Stomach smooth muscle (tissue), 2 donors: ENCODE measurements around the gene ZNF568.

Experiments used
- H3K27ac ChIP-seq: one replicate; pipeline ENCODE4 v1.7.0; 2013; ENCODE audit warnings: mild to moderate bottlenecking, low read length, inconsistent platforms
- H3K27me3 ChIP-seq, 2 donors: one replicate each; pipeline ENCODE4 v1.7.0; 2013; ENCODE audit warnings: low read length in 2 of 2; ENCODE audit not compliant: insufficient read depth in 2 of 2, control insufficient read depth in 1 of 2
- H3K36me3 ChIP-seq, 2 donors: one replicate each; pipeline ENCODE4 v1.7.0; 2013; ENCODE audit warnings: low read length in 2 of 2; ENCODE audit not compliant: control insufficient read depth in 2 of 2, insufficient read depth in 2 of 2
- H3K4me1 ChIP-seq: one replicate; pipeline ENCODE4 v1.7.0; 2013; ENCODE audit warnings: low read length; ENCODE audit not compliant: control insufficient read depth, insufficient read depth
- H3K4me3 ChIP-seq, 2 donors: one replicate each; pipeline ENCODE4 v1.7.0; 2013; ENCODE audit warnings: low read length in 2 of 2
- H3K9ac ChIP-seq, 2 donors: one replicate each; pipeline ENCODE4 v1.7.0; 2013; ENCODE audit warnings: low read length in 2 of 2, mild to moderate bottlenecking in 1 of 2
- H3K9me3 ChIP-seq, 2 donors: one replicate each; pipeline ENCODE4 v1.7.0; 2013; ENCODE audit warnings: low read length in 2 of 2; ENCODE audit not compliant: control insufficient read depth in 2 of 2
- donor health status: healthy.
- donor health status: Pancreatic carcinoma.

ZNF568 gene

GRCh38 chr19:36997843-36998235, 81.7 kb downstream of the ZNF568 start:
- no peak overlapping the region for H3K4me3 ChIP-seq
- H3K9ac ChIP-seq: no peak overlapping the region
- no peaks in the 10 kb centered on the region for H3K4me1 ChIP-seq
- no peak overlapping the region for H3K27ac ChIP-seq
- no peaks in the 10 kb centered on the region for H3K27me3 ChIP-seq
- peaks cover 18 to 28% of the 10 kb centered on the region in 2 donors for H3K36me3 ChIP-seq
- H3K9me3 ChIP-seq: peaks cover 0 to 7% of the 10 kb centered on the region in 2 donors

DNA sequence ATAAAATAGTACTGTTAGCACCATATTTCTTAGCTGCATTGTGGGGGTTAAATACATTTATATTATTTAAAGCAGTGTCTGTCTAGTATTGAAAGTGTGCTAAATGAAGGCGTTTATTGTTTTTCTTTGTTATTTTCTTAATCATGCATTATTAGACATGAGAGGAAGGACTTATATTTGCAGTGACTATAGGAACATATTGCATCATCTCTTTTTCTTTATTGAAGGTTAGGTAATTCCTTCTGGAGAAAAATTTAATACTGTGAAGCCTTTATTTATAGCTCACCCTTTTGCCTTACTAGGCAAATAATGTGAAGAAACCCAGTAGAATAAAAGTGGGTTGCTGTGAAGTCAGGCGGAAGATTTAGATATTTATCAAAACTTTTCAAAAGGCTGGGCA, 83.2 kb downstream of the ZNF568 start:
- H3K4me3 ChIP-seq: no peak overlapping the region
- H3K27ac ChIP-seq: no peak overlapping the region
- H3K9ac ChIP-seq: no peak overlapping the region
- no peaks in the 10 kb centered on the region for H3K27me3 ChIP-seq
- H3K4me1 ChIP-seq: no peaks in the 10 kb centered on the region
- H3K9me3 ChIP-seq: peaks cover 0 to 7% of the 10 kb centered on the region in 2 donors
- peaks cover 18 to 25% of the 10 kb centered on the region in 2 donors for H3K36me3 ChIP-seq

DNA sequence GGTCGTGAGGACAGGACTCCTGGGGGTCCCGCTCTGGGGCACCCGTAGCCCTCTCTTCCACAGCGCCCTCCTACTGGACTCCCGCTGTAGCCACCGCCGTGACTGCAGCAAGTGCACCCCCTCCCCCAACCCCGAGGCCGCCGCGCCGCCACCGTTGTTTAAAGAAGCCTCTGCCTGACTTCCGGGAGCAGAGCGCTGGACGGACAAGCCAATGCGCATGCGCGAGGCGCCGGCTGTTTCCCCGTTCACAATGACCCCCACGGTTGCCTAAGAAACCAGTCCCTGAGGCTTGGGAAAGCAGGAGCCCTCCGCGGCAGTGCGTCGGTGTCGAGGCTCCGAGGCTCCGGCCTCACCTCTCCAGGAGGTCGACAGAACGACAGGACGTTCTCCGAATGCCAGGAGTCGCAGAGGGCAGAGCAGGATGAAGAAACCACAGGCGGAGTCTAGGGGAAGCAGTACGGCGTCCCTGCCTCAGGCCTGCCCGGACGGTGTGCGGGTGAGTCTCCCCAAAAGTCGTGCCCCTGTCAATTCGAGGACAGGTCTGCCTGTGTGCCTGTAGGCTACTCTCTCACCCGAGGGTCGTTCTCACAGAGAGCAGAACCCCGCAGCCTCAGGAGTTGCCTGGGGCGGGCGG, 91.6 kb downstream of the ZNF568 start:
- Histone ChIP-seq H3K27ac (no peak overlapping the region), H3K9me3 (peaks cover 0 to 40% of the 10 kb centered on the region in 2 donors), H3K9ac (peak overlapping the region; percentile 55 to 64)

GRCh38 chr19:37009871-37010270, 93.7 kb downstream of the ZNF568 start:
- no peak overlapping the region for H3K4me3 ChIP-seq

More for the DNA sequence above, 91.6 kb downstream of the ZNF568 start:
- Histone ChIP-seq H3K36me3 (peaks cover 0 to 6% of the 10 kb centered on the region in 2 donors), H3K27me3 (no peaks in the 10 kb centered on the region), H3K4me1 (peaks cover 2% of the 10 kb centered on the region), H3K4me3 (peak overlapping the region; percentile 77 to 81)

GRCh38 chr19:37012093-37012745, 96.1 kb downstream of the ZNF568 start:
- Histone ChIP-seq H3K4me3 (no peak overlapping the region), H3K27ac (no peak overlapping the region), H3K4me1 (peaks cover under 1% of the 10 kb centered on the region), H3K9ac (no peak overlapping the region), H3K36me3 (peaks cover 9 to 23% of the 10 kb centered on the region in 2 donors), H3K9me3 (peaks cover 4 to 67% of the 10 kb centered on the region in 2 donors), H3K27me3 (no peaks in the 10 kb centered on the region)

More at GRCh38 chr19:37009871-37010270, 93.7 kb downstream of the ZNF568 start:
- H3K36me3 ChIP-seq: peaks cover 0 to 13% of the 10 kb centered on the region in 2 donors
- H3K27me3 ChIP-seq: no peaks in the 10 kb centered on the region
- peaks cover 2% of the 10 kb centered on the region for H3K4me1 ChIP-seq
- no peak overlapping the region for H3K9ac ChIP-seq
- no peak overlapping the region for H3K27ac ChIP-seq
- peaks cover 0 to 51% of the 10 kb centered on the region in 2 donors for H3K9me3 ChIP-seq

GRCh38 chr19:37014456-37014855, 98.3 kb downstream of the ZNF568 start:
- H3K27ac ChIP-seq: no peak overlapping the region
- no peak overlapping the region for H3K4me3 ChIP-seq
- H3K9me3 ChIP-seq: peaks cover 4 to 54% of the 10 kb centered on the region in 2 donors
- H3K4me1 ChIP-seq: no peaks in the 10 kb centered on the region
- no peak overlapping the region for H3K9ac ChIP-seq
- peaks cover 9 to 23% of the 10 kb centered on the region in 2 donors for H3K36me3 ChIP-seq
- H3K27me3 ChIP-seq: no peaks in the 10 kb centered on the region

DNA sequence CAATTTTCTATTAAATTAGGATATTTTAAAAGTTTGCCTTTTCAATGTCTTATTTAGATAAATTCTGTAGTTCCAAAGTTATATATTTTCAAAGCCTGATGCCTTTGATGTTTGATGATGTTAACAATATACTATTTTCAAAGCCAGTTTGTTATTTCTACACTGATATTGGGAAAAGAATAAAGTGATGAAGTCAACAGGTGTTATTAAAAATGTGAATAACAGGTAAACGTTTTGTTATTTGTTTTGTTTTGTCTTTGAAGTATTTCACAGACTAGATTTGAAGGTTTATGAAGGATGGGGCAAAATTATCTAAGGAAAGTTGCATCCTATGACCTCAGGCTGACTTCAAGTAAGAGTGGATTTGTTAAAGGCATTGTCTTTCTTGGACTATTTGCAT, 129.0 kb downstream of the ZNF568 start:
- Histone ChIP-seq H3K27me3 (no peaks in the 10 kb centered on the region), H3K4me3 (no peak overlapping the region), H3K4me1 (no peaks in the 10 kb centered on the region), H3K9ac (no peak overlapping the region), H3K27ac (no peak overlapping the region), H3K36me3 (no peaks in the 10 kb centered on the region), H3K9me3 (peaks cover 0 to 4% of the 10 kb centered on the region in 2 donors)
